Testis (tissue), 2 donors: Measurements from ENCODE around the gene PYY.

Experiments used
- POLR2A ChIP-seq: fragments of 450-650 bp; IDR thresholded peaks from one replicate; pipeline ENCODE4 v1.6.1; 2017; ENCODE audit warnings: antibody characterized with exemption, mild to moderate bottlenecking, moderate library complexity
- TF ChIP-seq, protein P1 (sequence below), 3 experiments: fragments of 450-650 bp in 2 of 3; fragments of 200-600 bp in 1 of 3; sonication (generic) in 1 of 3; IDR thresholded peaks; one replicate each; pipeline ENCODE4 v1.5.1; 2016 to 2019; ENCODE audit warnings: antibody characterized with exemption in 3 of 3, mild to moderate bottlenecking in 2 of 3, moderate library complexity in 1 of 3

GRCh38 chr17:43958748-43959352 is 5.1 kb upstream of the PYY start:
- TF ChIP-seq, protein P1, sequence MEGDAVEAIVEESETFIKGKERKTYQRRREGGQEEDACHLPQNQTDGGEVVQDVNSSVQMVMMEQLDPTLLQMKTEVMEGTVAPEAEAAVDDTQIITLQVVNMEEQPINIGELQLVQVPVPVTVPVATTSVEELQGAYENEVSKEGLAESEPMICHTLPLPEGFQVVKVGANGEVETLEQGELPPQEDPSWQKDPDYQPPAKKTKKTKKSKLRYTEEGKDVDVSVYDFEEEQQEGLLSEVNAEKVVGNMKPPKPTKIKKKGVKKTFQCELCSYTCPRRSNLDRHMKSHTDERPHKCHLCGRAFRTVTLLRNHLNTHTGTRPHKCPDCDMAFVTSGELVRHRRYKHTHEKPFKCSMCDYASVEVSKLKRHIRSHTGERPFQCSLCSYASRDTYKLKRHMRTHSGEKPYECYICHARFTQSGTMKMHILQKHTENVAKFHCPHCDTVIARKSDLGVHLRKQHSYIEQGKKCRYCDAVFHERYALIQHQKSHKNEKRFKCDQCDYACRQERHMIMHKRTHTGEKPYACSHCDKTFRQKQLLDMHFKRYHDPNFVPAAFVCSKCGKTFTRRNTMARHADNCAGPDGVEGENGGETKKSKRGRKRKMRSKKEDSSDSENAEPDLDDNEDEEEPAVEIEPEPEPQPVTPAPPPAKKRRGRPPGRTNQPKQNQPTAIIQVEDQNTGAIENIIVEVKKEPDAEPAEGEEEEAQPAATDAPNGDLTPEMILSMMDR (IDR thresholded peaks at IDR 0.05) = no peak
- TF ChIP-seq POLR2A = no peak
